ENCODE results near the gene DNAI1. TPM values are rescaled to one million over a fixed set of nuclear protein-coding genes. Genes with fewer than 3 reads are reported as not detected.

The DNAI1 gene
- total RNA-seq, 4 donors from 2014 or later = not detected

DNA sequence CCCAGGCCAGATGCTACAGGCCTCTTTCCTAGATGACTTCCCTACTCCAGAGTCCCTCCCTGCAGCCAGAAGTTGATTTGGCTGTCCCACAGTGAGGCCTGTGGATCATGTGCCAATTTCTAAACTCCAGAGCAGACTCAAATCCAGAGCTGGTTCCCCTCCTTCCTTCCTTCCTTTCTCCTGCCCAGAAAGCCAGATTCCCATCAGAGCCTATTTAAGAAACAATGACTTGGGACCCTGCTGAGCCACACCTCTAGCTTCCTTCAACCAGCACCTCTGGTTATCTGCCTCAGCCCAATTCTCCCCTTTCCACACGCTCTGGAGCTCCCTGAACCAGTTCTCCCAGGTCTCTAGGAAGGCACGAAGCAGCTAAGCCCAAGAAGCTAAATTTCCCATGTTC lies 7.5 kb upstream of the DNAI1 start:
- TF ChIP-seq, protein P1, sequence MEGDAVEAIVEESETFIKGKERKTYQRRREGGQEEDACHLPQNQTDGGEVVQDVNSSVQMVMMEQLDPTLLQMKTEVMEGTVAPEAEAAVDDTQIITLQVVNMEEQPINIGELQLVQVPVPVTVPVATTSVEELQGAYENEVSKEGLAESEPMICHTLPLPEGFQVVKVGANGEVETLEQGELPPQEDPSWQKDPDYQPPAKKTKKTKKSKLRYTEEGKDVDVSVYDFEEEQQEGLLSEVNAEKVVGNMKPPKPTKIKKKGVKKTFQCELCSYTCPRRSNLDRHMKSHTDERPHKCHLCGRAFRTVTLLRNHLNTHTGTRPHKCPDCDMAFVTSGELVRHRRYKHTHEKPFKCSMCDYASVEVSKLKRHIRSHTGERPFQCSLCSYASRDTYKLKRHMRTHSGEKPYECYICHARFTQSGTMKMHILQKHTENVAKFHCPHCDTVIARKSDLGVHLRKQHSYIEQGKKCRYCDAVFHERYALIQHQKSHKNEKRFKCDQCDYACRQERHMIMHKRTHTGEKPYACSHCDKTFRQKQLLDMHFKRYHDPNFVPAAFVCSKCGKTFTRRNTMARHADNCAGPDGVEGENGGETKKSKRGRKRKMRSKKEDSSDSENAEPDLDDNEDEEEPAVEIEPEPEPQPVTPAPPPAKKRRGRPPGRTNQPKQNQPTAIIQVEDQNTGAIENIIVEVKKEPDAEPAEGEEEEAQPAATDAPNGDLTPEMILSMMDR (IDR thresholded peaks at IDR 0.05) = no peak
- DNase-seq (ENCODE audit: low spot score) (no peak), ATAC-seq (ENCODE audit: low FRiP score) (no peak)

DNA sequence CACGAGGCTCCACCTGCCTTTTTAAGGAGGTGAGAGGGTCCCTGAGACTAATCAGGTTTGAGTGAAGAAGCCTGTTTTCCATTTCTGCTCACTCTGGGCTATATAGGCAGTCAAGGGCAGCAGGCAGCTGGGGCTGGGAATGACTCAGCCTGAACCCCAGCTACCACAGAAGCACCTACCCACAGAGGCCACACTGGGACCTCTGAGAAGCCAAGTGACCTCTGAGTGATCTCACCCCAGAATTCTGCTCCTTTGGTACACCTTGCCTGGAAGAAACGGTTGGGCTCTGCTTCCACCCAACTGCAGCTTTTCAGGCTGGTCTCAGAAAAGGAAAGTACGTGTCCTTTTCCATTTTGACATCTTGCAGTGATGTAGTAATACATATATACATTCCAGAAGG lies 7.1 kb upstream of the DNAI1 start:
- no peak for DNase-seq (ENCODE audit: low spot score)
- ATAC-seq (ENCODE audit: low FRiP score) = no peak
- TF ChIP-seq, protein P1 (IDR thresholded peaks at IDR 0.05) = no peak

GRCh38 chr9:34452568-34452967 lies 6.0 kb upstream of the DNAI1 start:
- ATAC-seq (ENCODE audit: low FRiP score) = no peak
- TF ChIP-seq, protein P1 (IDR thresholded peaks at IDR 0.05) = no peak
- DNase-seq (ENCODE audit: low spot score) = no peak

DNA sequence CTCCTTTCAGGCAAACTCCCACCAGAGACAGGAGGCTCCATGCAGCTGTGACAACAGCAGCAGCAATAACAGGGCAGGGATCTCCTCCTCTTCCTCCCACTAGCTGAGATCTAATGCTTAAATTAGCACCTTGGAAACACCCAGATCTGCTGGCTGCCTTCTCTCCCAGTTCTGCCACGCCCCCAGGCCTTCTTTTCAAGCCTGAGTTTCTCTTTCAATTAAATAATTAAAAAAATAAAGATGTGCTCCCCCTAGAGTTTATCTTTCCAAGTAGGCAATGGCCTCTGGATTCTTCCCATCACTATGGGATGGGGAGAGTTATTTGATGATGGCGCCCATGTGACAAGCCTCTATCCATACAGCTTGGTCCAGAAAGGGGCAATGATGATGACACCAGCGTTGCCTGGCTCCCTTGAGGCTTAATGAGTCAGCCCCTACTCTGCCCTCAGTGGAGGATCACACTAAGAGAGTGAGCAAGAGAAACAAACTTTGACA lies 4.0 kb upstream of the DNAI1 start:
- no peak for ATAC-seq (ENCODE audit: low FRiP score)
- no peak for DNase-seq (ENCODE audit: low spot score)

GRCh38 chr9:34456151-34456550 lies 2.5 kb upstream of the DNAI1 start:
- DNase-seq (ENCODE audit: low spot score) (no peak), ATAC-seq (ENCODE audit: low FRiP score) (no peak)
- TF ChIP-seq, protein P1 (IDR thresholded peaks at IDR 0.05) = no peak

More for the DNA sequence above, 4.0 kb upstream of the DNAI1 start:
- TF ChIP-seq, protein P1 (IDR thresholded peaks at IDR 0.05) = no peak

DNA sequence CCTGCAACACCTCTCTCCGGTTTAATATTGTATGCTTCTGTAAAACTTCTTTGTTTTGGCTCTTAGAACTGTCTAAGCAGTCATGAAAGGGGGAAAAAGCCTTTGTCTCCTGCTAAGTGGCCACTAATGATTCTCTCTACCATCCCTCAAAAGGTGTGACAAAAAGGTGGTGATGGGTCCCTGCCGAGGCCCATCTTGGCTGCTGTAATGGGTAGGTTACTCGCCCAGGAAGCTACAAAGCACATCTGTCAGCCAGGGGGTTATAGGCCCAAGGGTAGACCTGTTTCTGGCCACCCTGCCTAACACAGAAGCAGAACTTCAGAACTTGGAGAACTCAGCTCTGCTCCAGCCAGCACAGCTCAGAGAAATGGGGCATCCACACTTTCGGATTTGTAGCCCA lies 1.9 kb upstream of the DNAI1 start:
- TF ChIP-seq, protein P1 (IDR thresholded peaks at IDR 0.05) = no peak
- DNase-seq (ENCODE audit: low spot score) = no peak
- no peak for ATAC-seq (ENCODE audit: low FRiP score)

- DNase-seq (ENCODE audit: low spot score) = peak; percentile 39
- peak; percentile 16 for ATAC-seq (ENCODE audit: low FRiP score)
- TF ChIP-seq, protein P1 (IDR thresholded peaks at IDR 0.05) = no peak
Measured at GRCh38 chr9:34457266-34458012, 1.2 kb upstream of the DNAI1 start.
